Activated CD4-positive, alpha-beta T cell treated with anti-CD3 and anti-CD28 coated beads for 36 hours (primary cell): Measurements from ENCODE around the gene NDUFS8. TPM values are rescaled to one million over a fixed set of nuclear protein-coding genes. Genes with fewer than 3 reads are reported as not detected.

Experiments used
- ATAC-seq: fragments of 200-7000 bp; cut with Tn5 transposase; one replicate; pipeline ENCODE4 v1.10.0; 2021; ENCODE audit warnings: mild to moderate bottlenecking, moderate library complexity
- CTCF ChIA-PET: fragments of 350-600 bp; sonication (Branson Sonifier 250); formaldehyde crosslinking; loops from one replicate; lab custom pipeline; 2021; ENCODE audit warnings: antibody characterized with exemption; lab: Charles Lee
- POLR2A ChIA-PET: fragments of 350-600 bp; sonication (Branson Sonifier 250); formaldehyde crosslinking; loops from one replicate; lab custom pipeline; 2021; ENCODE audit warnings: antibody characterized with exemption, inconsistent platforms; lab: Charles Lee
- DNase-seq: peaks from one replicate; pipeline ENCODE4 v3.0.0-alpha.2; 2020
- H3K27ac Mint-ChIP-seq: one replicate; pipeline ENCODE4 v1.8.0; 2021; ENCODE audit warnings: mixed read lengths
- H3K27me3 Mint-ChIP-seq: one replicate; pipeline ENCODE4 v1.8.0; 2021; ENCODE audit warnings: mixed read lengths
- H3K36me3 Mint-ChIP-seq: one replicate; pipeline ENCODE4 v1.8.0; 2021; ENCODE audit warnings: low read depth, mixed read lengths
- H3K4me1 Mint-ChIP-seq: one replicate; pipeline ENCODE4 v1.8.0; 2021; ENCODE audit warnings: mixed read lengths
- H3K4me3 Mint-ChIP-seq: one replicate; pipeline ENCODE4 v1.8.0; 2021; ENCODE audit warnings: mild to moderate bottlenecking, moderate library complexity, mixed read lengths
- H3K9me3 Mint-ChIP-seq: one replicate; pipeline ENCODE4 v1.8.0; 2021; ENCODE audit warnings: low read depth, mixed read lengths
- intact Hi-C, 2 experiments: fragments of 100-400 bp; cut with DNase I in 1 of 2; cut with micrococcal nuclease in 1 of 2; formaldehyde crosslinking; loops; one replicate each; pipeline versions ENCODE4 v1.14.2 to v1.15.1; 2022 to 2024; cut with DNase I, micrococcal nuclease
- total RNA-seq, 2 experiments: library from RNA; stranded (reverse); gene quantifications; one replicate each; pipeline ENCODE4 v1.2.3, GENCODE V29; 2021

The NDUFS8 gene
- total RNA-seq, 2 experiments from 2014 or later, result 108 to 113 TPM

DNA sequence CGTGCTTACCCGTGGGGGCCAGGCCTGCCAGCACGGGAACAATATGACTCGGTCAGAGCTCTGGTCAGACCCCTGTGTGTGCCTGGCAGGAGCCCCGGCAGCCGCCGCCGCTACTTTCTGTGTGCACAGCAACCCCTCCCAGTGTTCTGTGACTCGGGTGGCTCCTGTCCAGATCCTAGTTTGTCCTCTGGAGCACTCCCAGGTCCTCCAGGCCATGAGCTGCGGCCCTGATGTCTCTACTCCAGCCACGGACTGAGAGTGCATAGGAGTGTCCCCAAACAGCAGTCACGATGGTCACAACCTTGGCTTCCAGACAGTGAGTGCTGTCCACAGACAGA is 3.2 kb downstream of the NDUFS8 start:
- CTCF ChIA-PET, result no interaction called here
- POLR2A ChIA-PET, result no interaction called here
- H3K4me3 Mint-ChIP-seq, result no peak overlapping the region
- ATAC-seq, result no peak
- intact Hi-C loops, result loop anchor here in 1 of 2 experiments (10.0 kb wide), 1 partner anchor 1641 kb away; the partner anchor contains the start of gene LTO1
- peak overlapping the region; percentile 31 for H3K27ac Mint-ChIP-seq
- H3K36me3 Mint-ChIP-seq, result peaks cover 6% of the 10 kb centered on the region
- peaks cover 33% of the 10 kb centered on the region for H3K4me1 Mint-ChIP-seq
- no peaks in the 10 kb centered on the region for H3K27me3 Mint-ChIP-seq
- no peaks in the 10 kb centered on the region for H3K9me3 Mint-ChIP-seq
- no peak for DNase-seq

- peaks cover 18% of the 10 kb centered on the region for H3K4me1 Mint-ChIP-seq
- no peak for ATAC-seq
- no peak overlapping the region for H3K27ac Mint-ChIP-seq
- no peak overlapping the region for H3K4me3 Mint-ChIP-seq
- no peaks in the 10 kb centered on the region for H3K9me3 Mint-ChIP-seq
- CTCF ChIA-PET, result interaction anchor here (1.2 kb wide), 1 partner anchor 174 kb away, joined by 3 read pairs; no protein-coding TSS in a partner anchor
- POLR2A ChIA-PET, result interaction anchor here (0.7 kb wide), 1 partner anchor 8 kb away, joined by 4 read pairs; no protein-coding TSS in a partner anchor
- H3K36me3 Mint-ChIP-seq, result peaks cover 7% of the 10 kb centered on the region
- intact Hi-C loops, result loop anchor here (5.0 to 10.0 kb wide), 2 partner anchors 33 to 1639 kb away; partner anchors contain the start of genes LTO1 (in 1 of the 2) and UNC93B1 (in 1 of the 2)
- H3K27me3 Mint-ChIP-seq, result no peaks in the 10 kb centered on the region
- DNase-seq, result no peak
Measured at GRCh38 chr11:68035266-68035876, 4.9 kb downstream of the NDUFS8 start.

- ChIA-PET CTCF (interaction anchor here (0.6 to 1.2 kb wide), 2 partner anchors 169 to 173 kb away, joined by 3 to 4 read pairs; no protein-coding TSS in a partner anchor), POLR2A (no interaction called here)
- H3K27ac Mint-ChIP-seq, result peak overlapping the region; percentile 80
- H3K36me3 Mint-ChIP-seq, result peaks cover 9% of the 10 kb centered on the region
- H3K4me1 Mint-ChIP-seq, result peaks cover 21% of the 10 kb centered on the region
- H3K4me3 Mint-ChIP-seq, result no peak overlapping the region
- H3K9me3 Mint-ChIP-seq, result no peaks in the 10 kb centered on the region
- no peak for DNase-seq
- no peaks in the 10 kb centered on the region for H3K27me3 Mint-ChIP-seq
- intact Hi-C loops, result loop anchor here (5.0 to 10.0 kb wide), 2 partner anchors 34 to 1639 kb away; partner anchors contain the start of genes LTO1 (in 1 of the 2) and UNC93B1 (in 1 of the 2)
- ATAC-seq, result no peak
Measured at GRCh38 chr11:68036141-68036716, 5.7 kb downstream of the NDUFS8 start.

GRCh38 chr11:68036717-68037239 is 6.3 kb downstream of the NDUFS8 start:
- DNase-seq (peak; percentile 47), ATAC-seq (peak; percentile 11)
- no peaks in the 10 kb centered on the region for H3K27me3 Mint-ChIP-seq
- no peaks in the 10 kb centered on the region for H3K9me3 Mint-ChIP-seq
- H3K27ac Mint-ChIP-seq, result peak overlapping the region; percentile 80
- no peak overlapping the region for H3K4me3 Mint-ChIP-seq
- ChIA-PET POLR2A (interaction anchor here (0.5 kb wide), 1 partner anchor 23 kb away, joined by 3 read pairs; no protein-coding TSS in a partner anchor), CTCF (interaction anchor here (0.6 to 1.6 kb wide), 2 partner anchors 169 to 172 kb away, joined by 4 read pairs; no protein-coding TSS in a partner anchor)
- H3K4me1 Mint-ChIP-seq, result peaks cover 18% of the 10 kb centered on the region
- H3K36me3 Mint-ChIP-seq, result peaks cover 12% of the 10 kb centered on the region
- intact Hi-C loops, result loop anchor here (5.0 to 10.0 kb wide), 2 partner anchors 34 to 1638 kb away; partner anchors contain the start of genes LTO1 (in 1 of the 2) and UNC93B1 (in 1 of the 2)

DNA sequence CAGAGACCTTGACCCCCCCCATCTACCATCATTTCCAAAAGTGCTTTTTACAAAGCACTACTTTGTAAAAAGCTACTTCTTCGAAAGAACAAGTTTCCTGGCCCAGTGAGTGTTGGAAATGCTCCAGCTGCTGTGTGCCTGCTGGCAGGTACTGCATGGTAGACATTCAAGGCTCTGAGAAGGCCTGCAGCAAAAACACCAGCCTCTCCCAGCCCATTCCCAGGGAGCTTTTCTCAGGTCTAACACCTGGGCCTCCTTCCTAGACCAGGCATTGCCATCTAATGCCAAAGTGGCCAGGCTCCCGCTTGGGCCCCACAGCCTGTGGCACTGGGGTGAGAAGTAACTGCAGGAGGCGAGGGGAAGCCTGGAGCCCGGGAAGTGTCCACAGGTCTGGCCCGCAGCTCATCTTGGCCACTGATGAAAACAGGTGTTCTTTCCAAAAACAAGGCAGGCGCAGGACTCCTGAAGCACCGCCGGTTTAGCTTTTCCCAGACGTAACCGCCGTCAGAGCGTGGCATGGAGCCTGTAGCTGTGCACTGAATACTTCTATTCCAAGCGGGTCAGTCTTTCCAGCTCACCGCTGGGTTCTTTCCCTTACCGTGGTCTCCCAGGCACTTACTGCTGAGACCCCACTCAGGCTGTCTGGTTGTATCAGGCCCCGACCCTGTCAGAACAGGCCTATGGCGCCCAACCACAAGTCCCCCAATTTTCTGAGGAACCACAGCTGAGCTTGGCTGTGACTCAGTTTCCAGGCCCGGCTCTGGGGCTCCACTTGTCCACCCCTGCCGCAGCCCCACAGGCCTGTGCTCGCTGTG is 7.1 kb downstream of the NDUFS8 start:
- intact Hi-C loops, result loop anchor here (2.0 to 10.0 kb wide), 4 partner anchors 17 to 1637 kb away; partner anchors contain the start of genes UNC93B1 (in 2 of the 2) and LTO1 (in 1 of the 2)
- CTCF ChIA-PET, result interaction anchor here (1.6 kb wide), 1 partner anchor 172 kb away, joined by 4 read pairs; no protein-coding TSS in a partner anchor

DNA sequence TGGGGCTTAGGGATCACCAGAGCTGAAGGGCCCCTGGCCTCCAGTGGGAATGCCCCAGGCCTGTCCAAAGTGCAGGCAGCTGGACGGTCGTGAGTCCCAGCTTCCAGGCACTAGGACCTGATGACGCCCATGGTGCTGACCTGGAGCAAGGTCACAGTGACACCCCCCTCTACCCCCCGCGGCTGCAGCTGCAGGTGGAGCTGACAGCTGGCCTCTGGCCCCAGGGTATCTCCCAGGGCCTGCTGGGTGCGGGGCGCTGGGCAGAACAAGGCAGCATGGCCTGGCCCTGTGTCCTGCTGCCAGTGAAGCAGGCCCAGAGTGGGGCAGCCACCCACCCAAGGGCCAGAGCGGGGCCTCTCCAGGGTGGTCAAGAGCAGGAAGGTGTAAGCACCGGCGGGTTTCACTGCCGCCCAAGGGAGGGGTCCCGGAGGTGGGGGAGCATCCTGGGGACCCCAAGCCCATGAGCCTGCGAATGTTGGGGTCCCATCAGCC is 7.8 kb downstream of the NDUFS8 start:
- intact Hi-C loops, result loop anchor here (2.0 to 10.0 kb wide), 4 partner anchors 17 to 1637 kb away; partner anchors contain the start of genes UNC93B1 (in 2 of the 2) and LTO1 (in 1 of the 2)
- POLR2A ChIA-PET, result no interaction called here
- H3K27ac Mint-ChIP-seq, result peak overlapping the region; percentile 19

More for the DNA sequence above, 7.1 kb downstream of the NDUFS8 start:
- peak; percentile 24 for DNase-seq
- Mint-ChIP-seq H3K9me3 (no peaks in the 10 kb centered on the region), H3K4me3 (peak overlapping the region; percentile 5), H3K27me3 (no peaks in the 10 kb centered on the region), H3K36me3 (peaks cover 15% of the 10 kb centered on the region), H3K4me1 (peaks cover 18% of the 10 kb centered on the region), H3K27ac (peak overlapping the region; percentile 80)
- no peak for ATAC-seq
- POLR2A ChIA-PET, result no interaction called here

DNA sequence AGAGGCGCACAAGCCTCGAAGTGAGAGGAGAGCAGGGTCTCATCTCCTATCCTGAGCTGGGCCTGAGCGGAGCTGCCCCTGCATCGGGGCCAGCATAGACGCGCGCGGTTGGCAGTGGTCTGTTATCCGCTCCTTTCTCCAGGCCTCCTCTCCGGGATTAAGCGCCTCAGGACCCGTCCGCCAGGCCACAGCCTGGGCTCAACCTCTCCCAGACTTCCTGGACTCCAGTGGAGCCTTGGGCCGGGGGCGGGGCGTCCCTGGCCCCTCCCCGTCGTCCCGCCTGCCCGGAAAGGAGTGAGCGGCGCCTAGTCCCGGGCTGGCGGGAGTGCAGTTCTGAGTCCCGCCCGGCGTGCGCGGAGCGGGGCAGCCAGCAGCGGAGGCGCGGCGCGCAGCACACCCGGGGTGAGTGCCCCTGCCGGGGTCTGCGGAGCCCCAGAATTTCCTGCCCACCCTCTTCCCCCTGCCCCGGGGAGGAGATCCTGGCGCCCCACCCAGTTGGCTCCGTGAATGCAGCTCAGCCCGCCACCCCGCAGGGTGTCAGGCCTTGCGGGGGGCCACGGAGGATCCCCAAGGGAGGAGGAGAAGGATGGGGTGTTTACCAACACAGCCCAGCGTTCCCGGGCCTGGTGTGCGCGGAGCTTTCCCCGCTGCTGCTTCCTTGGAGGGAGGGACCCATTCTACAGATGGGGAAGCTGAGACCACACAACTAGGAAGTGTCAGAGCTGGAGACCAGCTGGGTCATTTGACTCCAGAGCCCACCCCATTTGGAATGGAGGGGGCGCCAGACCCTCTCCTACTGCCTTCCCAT is 8.4 kb downstream of the NDUFS8 start, which contains the start of gene TCIRG1:
Gene TCIRG1 (plus strand): TSS at position 308 of the 808 bp plus-strand sequence. CDS start 2,247 bp downstream, outside the sequence.
- ATAC-seq (peak; percentile 76), DNase-seq (peak; percentile 82)
- H3K4me1 Mint-ChIP-seq, result peaks cover 18% of the 10 kb centered on the region
- H3K4me3 Mint-ChIP-seq, result peak within 1 kb of the TSS; percentile 88
- no peaks in the 10 kb centered on the region for H3K9me3 Mint-ChIP-seq
- ChIA-PET CTCF (interaction anchor here (0.6 to 1.0 kb wide), 3 partner anchors 10 to 1384 kb away, joined by 3 read pairs; no protein-coding TSS in a partner anchor), POLR2A (no interaction called here)
- peaks cover 15% of the 10 kb centered on the region for H3K36me3 Mint-ChIP-seq
- intact Hi-C loops, result loop anchor here (1.0 to 10.0 kb wide), 6 partner anchors 16 to 1636 kb away; partner anchors contain the start of genes UNC93B1 (in 2 of the 2), CHKA (in 1 of the 2) and LTO1 (in 1 of the 2)
- H3K27ac Mint-ChIP-seq, result peak within 1 kb of the TSS; percentile 90
- H3K27me3 Mint-ChIP-seq, result no peaks in the 10 kb centered on the region

More for the DNA sequence above, 7.8 kb downstream of the NDUFS8 start:
- peak overlapping the region; percentile 88 for H3K4me3 Mint-ChIP-seq
- H3K36me3 Mint-ChIP-seq, result peaks cover 15% of the 10 kb centered on the region
- CTCF ChIA-PET, result interaction anchor here (0.6 to 1.6 kb wide), 2 partner anchors 10 to 171 kb away, joined by 3 to 4 read pairs; no protein-coding TSS in a partner anchor
- no peak for ATAC-seq
- H3K4me1 Mint-ChIP-seq, result peaks cover 18% of the 10 kb centered on the region
- DNase-seq, result no peak
- H3K9me3 Mint-ChIP-seq, result no peaks in the 10 kb centered on the region
- no peaks in the 10 kb centered on the region for H3K27me3 Mint-ChIP-seq

DNA sequence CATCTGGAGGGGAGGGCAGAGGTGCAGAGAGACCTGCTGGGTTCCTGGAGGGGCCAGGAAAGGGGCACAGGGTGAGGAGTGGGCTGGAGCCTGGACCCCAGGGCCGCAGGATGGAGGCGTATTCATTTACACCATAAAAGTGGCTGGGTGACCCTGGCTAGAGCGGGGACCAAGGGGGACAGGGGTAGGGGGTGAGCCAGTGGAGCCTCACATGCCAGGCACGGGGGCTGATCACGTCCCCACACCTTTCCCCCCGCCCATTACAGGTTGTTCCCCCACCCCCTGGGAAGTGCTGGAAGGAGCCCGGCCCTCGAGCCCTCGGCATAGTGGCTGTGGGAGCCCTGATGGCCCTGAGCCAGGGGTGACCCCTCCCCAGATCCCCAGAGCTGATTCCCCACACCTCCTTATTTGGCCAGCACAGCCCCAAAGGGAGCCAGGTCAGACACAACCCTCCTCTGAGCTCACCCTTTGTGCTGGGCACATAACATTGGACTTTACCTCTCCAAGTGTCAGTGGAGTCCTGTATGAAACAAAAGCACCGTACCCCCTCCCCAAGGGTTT is 9.1 kb downstream of the NDUFS8 start:
- Mint-ChIP-seq H3K4me3 (peak overlapping the region; percentile 88), H3K27ac (peak overlapping the region; percentile 90), H3K4me1 (peaks cover 18% of the 10 kb centered on the region), H3K9me3 (no peaks in the 10 kb centered on the region), H3K36me3 (peaks cover 15% of the 10 kb centered on the region), H3K27me3 (no peaks in the 10 kb centered on the region)
- ATAC-seq, result peak; percentile 1
- CTCF ChIA-PET, result interaction anchor here (1.0 kb wide), 1 partner anchor 11 kb away, joined by 3 read pairs; no protein-coding TSS in a partner anchor
- intact Hi-C loops, result loop anchor here (1.0 to 10.0 kb wide), 8 partner anchors 9 to 1635 kb away; partner anchors contain the start of genes CHKA (in 2 of the 2), NDUFS8 (in 2 of the 2), UNC93B1 (in 2 of the 2) and LTO1 (in 1 of the 2)
- POLR2A ChIA-PET, result no interaction called here
- peak; percentile 49 for DNase-seq
